ENCODE results near the gene CTNNA3.

CTNNA3 gene

GRCh38 chr10:66639371-66639770, 1056.6 kb downstream of the CTNNA3 start:
- H4K20me1 ChIP-seq = no peaks in the 10 kb centered on the region
- H3K36me3 ChIP-seq = no peaks in the 10 kb centered on the region

GRCh38 chr10:66637273-66638036, 1058.5 kb downstream of the CTNNA3 start:
- Histone ChIP-seq H3K4me2 (no peak overlapping the region), H3K4me3 (no peak overlapping the region), H4K20me1 (no peaks in the 10 kb centered on the region), H3K27me3 (no peaks in the 10 kb centered on the region), H3K27ac (no peak overlapping the region), H3K9me3 (no peaks in the 10 kb centered on the region), H3K4me1 (no peaks in the 10 kb centered on the region), H3K36me3 (no peaks in the 10 kb centered on the region), H3K9ac (no peak overlapping the region)
- no peak for TF ChIP-seq Cebpa-rat (IDR thresholded peaks at IDR 0.05)

More at GRCh38 chr10:66639371-66639770, 1056.6 kb downstream of the CTNNA3 start:
- Histone ChIP-seq H3K9me3 (no peaks in the 10 kb centered on the region), H3K27me3 (no peaks in the 10 kb centered on the region), H3K27ac (no peak overlapping the region), H3K4me2 (no peak overlapping the region), H3K4me3 (no peak overlapping the region), H3K4me1 (no peaks in the 10 kb centered on the region), H3K9ac (no peak overlapping the region)
- no peak for TF ChIP-seq Cebpa-rat (IDR thresholded peaks at IDR 0.05)

GRCh38 chr10:66629996-66630395, 1066.0 kb downstream of the CTNNA3 start:
- H3K4me1 ChIP-seq = no peaks in the 10 kb centered on the region
- H3K27me3 ChIP-seq = no peaks in the 10 kb centered on the region
- TF ChIP-seq Cebpa-rat (IDR thresholded peaks at IDR 0.05) = no peak
- no peak overlapping the region for H3K27ac ChIP-seq
- H3K4me3 ChIP-seq = no peak overlapping the region
- H3K4me2 ChIP-seq = no peak overlapping the region
- no peaks in the 10 kb centered on the region for H4K20me1 ChIP-seq
- H3K9me3 ChIP-seq = no peaks in the 10 kb centered on the region
- no peaks in the 10 kb centered on the region for H3K36me3 ChIP-seq
- H3K9ac ChIP-seq = no peak overlapping the region

DNA sequence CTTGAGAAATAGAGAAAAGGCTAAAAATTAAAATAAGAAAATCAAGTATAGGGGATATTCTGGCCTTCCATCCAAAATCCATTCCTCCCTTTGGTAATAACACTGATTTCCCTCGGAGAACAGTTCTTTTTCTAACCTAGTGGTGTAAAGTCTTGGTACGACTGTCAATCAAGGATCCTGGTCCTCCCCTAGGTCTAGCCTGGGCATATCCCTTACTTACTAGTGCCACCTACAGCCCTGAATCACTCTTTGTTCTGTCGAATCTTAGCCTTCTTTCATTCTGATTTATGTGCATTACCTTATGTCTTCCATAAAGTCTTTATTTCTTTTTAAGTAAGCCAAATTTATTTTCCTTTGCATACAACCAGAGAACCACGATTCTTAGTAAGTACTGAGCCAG, 1068.8 kb downstream of the CTNNA3 start:
- Histone ChIP-seq H3K9me3 (no peaks in the 10 kb centered on the region), H3K4me1 (no peaks in the 10 kb centered on the region), H3K9ac (no peak overlapping the region), H3K27me3 (no peaks in the 10 kb centered on the region), H3K27ac (no peak overlapping the region), H3K36me3 (no peaks in the 10 kb centered on the region), H4K20me1 (no peaks in the 10 kb centered on the region), H3K4me2 (no peak overlapping the region), H3K4me3 (no peak overlapping the region)
- no peak for TF ChIP-seq Cebpa-rat (IDR thresholded peaks at IDR 0.05)

DNA sequence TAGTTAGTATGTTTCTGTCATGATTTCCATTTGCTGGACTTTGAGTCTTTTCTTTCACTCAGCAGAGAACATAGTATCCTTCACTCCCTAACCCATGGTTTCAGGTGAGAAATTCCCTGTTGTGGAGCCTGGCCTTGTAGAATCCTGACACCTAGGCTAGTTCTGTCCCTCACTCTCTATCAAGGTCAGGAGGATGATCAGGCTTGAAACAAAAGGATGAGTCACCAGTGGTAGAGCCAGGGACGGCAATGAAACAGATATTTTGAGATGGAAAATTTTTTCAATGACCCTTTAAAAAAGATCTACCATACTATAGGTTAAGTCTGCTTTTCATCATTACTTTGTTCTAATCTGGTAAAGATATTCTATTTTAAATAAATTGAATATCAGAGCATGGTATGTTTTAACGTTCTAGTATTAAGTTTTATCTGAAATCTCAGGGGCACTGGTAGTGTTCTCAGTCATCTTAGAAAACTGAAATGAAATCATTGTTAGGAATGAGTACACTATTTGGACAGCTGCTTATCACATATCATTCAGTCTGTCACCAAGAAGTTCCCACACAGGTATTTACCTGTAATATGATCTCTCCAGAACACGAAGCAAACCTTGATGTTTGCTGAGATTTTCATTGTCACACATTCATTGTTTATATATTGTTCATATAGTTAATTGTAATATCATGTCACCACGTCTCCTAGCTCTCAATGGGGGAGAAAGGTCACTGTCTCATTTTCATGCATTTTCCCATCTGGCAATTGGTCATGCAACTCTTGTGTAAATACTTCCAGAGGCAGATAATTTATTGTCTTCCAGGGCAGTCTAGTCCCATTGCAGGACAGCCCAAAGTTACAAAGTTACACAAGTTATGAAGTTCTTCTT, 1070.0 kb downstream of the CTNNA3 start:
- no peaks in the 10 kb centered on the region for H3K9me3 ChIP-seq
- H3K9ac ChIP-seq = no peak overlapping the region
- H4K20me1 ChIP-seq = no peaks in the 10 kb centered on the region
- H3K4me1 ChIP-seq = no peaks in the 10 kb centered on the region
- H3K4me2 ChIP-seq = no peak overlapping the region
- H3K4me3 ChIP-seq = no peak overlapping the region
- H3K27ac ChIP-seq = no peak overlapping the region
- H3K36me3 ChIP-seq = no peaks in the 10 kb centered on the region
- H3K27me3 ChIP-seq = no peaks in the 10 kb centered on the region
- TF ChIP-seq Cebpa-rat (IDR thresholded peaks at IDR 0.05) = no peak

- Histone ChIP-seq H3K27me3 (no peaks in the 10 kb centered on the region), H3K9me3 (no peaks in the 10 kb centered on the region), H3K9ac (no peak overlapping the region), H3K36me3 (no peaks in the 10 kb centered on the region), H4K20me1 (no peaks in the 10 kb centered on the region), H3K4me3 (no peak overlapping the region), H3K27ac (no peak overlapping the region), H3K4me1 (no peaks in the 10 kb centered on the region), H3K4me2 (no peak overlapping the region)
- TF ChIP-seq Cebpa-rat (IDR thresholded peaks at IDR 0.05) = no peak
Measured at GRCh38 chr10:66622050-66622449, 1073.9 kb downstream of the CTNNA3 start.

- H3K4me1 ChIP-seq = no peaks in the 10 kb centered on the region
- TF ChIP-seq Cebpa-rat (IDR thresholded peaks at IDR 0.05) = no peak
- H3K27ac ChIP-seq = no peak overlapping the region
- H3K4me2 ChIP-seq = no peak overlapping the region
- no peaks in the 10 kb centered on the region for H3K36me3 ChIP-seq
- H3K4me3 ChIP-seq = no peak overlapping the region
- no peaks in the 10 kb centered on the region for H3K9me3 ChIP-seq
- no peaks in the 10 kb centered on the region for H4K20me1 ChIP-seq
- no peaks in the 10 kb centered on the region for H3K27me3 ChIP-seq
- H3K9ac ChIP-seq = no peak overlapping the region
Measured at GRCh38 chr10:66604195-66604594, 1091.8 kb downstream of the CTNNA3 start.

- Histone ChIP-seq H3K4me2 (no peak overlapping the region), H3K27ac (no peak overlapping the region), H3K9me3 (no peaks in the 10 kb centered on the region), H3K4me3 (no peak overlapping the region), H3K36me3 (no peaks in the 10 kb centered on the region), H3K9ac (no peak overlapping the region), H4K20me1 (no peaks in the 10 kb centered on the region), H3K4me1 (no peaks in the 10 kb centered on the region), H3K27me3 (no peaks in the 10 kb centered on the region)
- TF ChIP-seq Cebpa-rat (IDR thresholded peaks at IDR 0.05) = no peak
Measured at GRCh38 chr10:66591865-66592264, 1104.1 kb downstream of the CTNNA3 start.

- H4K20me1 ChIP-seq = no peaks in the 10 kb centered on the region
Measured at GRCh38 chr10:66587680-66588050, 1108.3 kb downstream of the CTNNA3 start.

More at GRCh38 chr10:66587680-66588050, 1108.3 kb downstream of the CTNNA3 start:
- H3K4me3 ChIP-seq = no peak overlapping the region
- no peak overlapping the region for H3K27ac ChIP-seq
- no peak overlapping the region for H3K9ac ChIP-seq
- no peak overlapping the region for H3K4me2 ChIP-seq
- H3K36me3 ChIP-seq = no peaks in the 10 kb centered on the region
- no peaks in the 10 kb centered on the region for H3K9me3 ChIP-seq
- no peaks in the 10 kb centered on the region for H3K4me1 ChIP-seq
- TF ChIP-seq Cebpa-rat (IDR thresholded peaks at IDR 0.05) = no peak
- no peaks in the 10 kb centered on the region for H3K27me3 ChIP-seq

Data from BLaER1 (cell line).